HCT116 (cell line): ENCODE measurements around the gene MINDY1. TPM values are rescaled to one million over a fixed set of nuclear protein-coding genes. Genes with fewer than 3 reads are reported as not detected.

Experiments
- ATAC-seq: fragments of 200-7000 bp; cut with Tn5 transposase; 2 replicates; pipeline ENCODE4 v1.9.1; 2020; ENCODE audit warnings: mild to moderate bottlenecking, moderate library complexity
- BruUV-seq: library from RNA; stranded (reverse); fragments of 400-500 nt; replicated peaks from 2 replicates; lab custom pipeline; 2021; lab: Mats Ljungman, UMichigan
- CTCF ChIA-PET: fragments of 300-600 bp; sonication (Branson Sonifier 250); formaldehyde crosslinking; loops from one replicate; lab custom pipeline; 2021; ENCODE audit warnings: antibody characterized with exemption; lab: Charles Lee
- POLR2A ChIA-PET: fragments of 300-600, 350-600 bp; sonication (Branson Sonifier 250); formaldehyde crosslinking; loops from one replicate; lab custom pipeline; 2021; ENCODE audit warnings: antibody characterized with exemption; lab: Charles Lee
- RAD21 ChIA-PET, 2 experiments: fragments of 300-600 bp; sonication (Branson Sonifier 250); formaldehyde crosslinking; loops; one replicate each; lab custom pipeline; 2023; ENCODE audit warnings: low total read pairs in 2 of 2; ENCODE audit not compliant: uncharacterized antibody in 2 of 2, unreplicated experiment in 2 of 2, low non-redundant PET in 1 of 2; lab: Charles Lee
- DNase-seq: peaks from one replicate; pipeline ENCODE4 v3.0.0-alpha.2; 2010; ENCODE audit warnings: low read depth, low spot score
- H2AFZ ChIP-seq: fragments of 200-600 bp; shearing (Covaris generic), sonication (generic); 2 replicates; pipeline ENCODE4 v1.6.1; 2017; ENCODE audit warnings: low read depth, mixed run types, mixed read lengths, antibody characterized with exemption, low read length; ENCODE audit not compliant: poor library complexity, severe bottlenecking
- H3K27ac ChIP-seq: 2 replicates; pipeline ENCODE4 v1.5.1; 2012; ENCODE audit warnings: low read depth, low read length
- H3K27me3 ChIP-seq: fragments of 200-600 bp; sonication (generic); 2 replicates; pipeline ENCODE4 v1.6.1; 2016; ENCODE audit warnings: mixed run types, low read length, mixed read lengths; ENCODE audit not compliant: insufficient read depth
- H3K36me3 ChIP-seq, 2 experiments: fragments of 200-500 bp in 1 of 2; fragments of 200-600 bp in 1 of 2; sonication (Bioruptor generic) in 1 of 2; sonication (generic) in 1 of 2; 2 replicates each; pipeline versions ENCODE4 v1.5.1 to v1.6.1; 2014 to 2016; ENCODE audit warnings: low read length in 2 of 2, inconsistent platforms in 1 of 2, mixed read lengths in 1 of 2, mixed run types in 1 of 2; ENCODE audit not compliant: insufficient read depth in 2 of 2, control insufficient read depth in 1 of 2
- H3K4me1 ChIP-seq, 2 experiments: fragments of 200-600 bp in 1 of 2; sonication (generic) in 1 of 2; 2 replicates each; pipeline versions ENCODE4 v1.5.1 to v1.6.1; 2012 to 2017; ENCODE audit warnings: low read length in 2 of 2, inconsistent platforms in 1 of 2, mild to moderate bottlenecking in 1 of 2, mixed read lengths in 1 of 2, mixed run types in 1 of 2, moderate library complexity in 1 of 2; ENCODE audit not compliant: insufficient read depth in 2 of 2, control insufficient read depth in 1 of 2
- H3K4me2 ChIP-seq: fragments of 200-600 bp; sonication (generic); 2 replicates; pipeline ENCODE4 v1.6.1; 2017; ENCODE audit warnings: mixed run types, low read length, mixed read lengths
- H3K4me3 ChIP-seq, 2 experiments: fragments of 200-600 bp in 1 of 2; sonication (generic) in 1 of 2; replicated peaks in 1 of 2; 2 replicates each; pipeline ENCODE4 v1.5.1; 2011 to 2016; ENCODE audit warnings: low read length in 2 of 2, control low read depth in 1 of 2, low read depth in 1 of 2, mild to moderate bottlenecking in 1 of 2, mixed read lengths in 1 of 2, mixed run types in 1 of 2
- H3K79me2 ChIP-seq: fragments of 200-600 bp; sonication (generic); 2 replicates; pipeline ENCODE4 v1.6.1; 2017; ENCODE audit warnings: mild to moderate bottlenecking, mixed run types, low read length, moderate library complexity, mixed read lengths; ENCODE audit not compliant: insufficient read depth
- H3K9ac ChIP-seq: fragments of 200-600 bp; sonication (generic); 2 replicates; pipeline ENCODE4 v1.6.1; 2016; ENCODE audit warnings: low read length, mixed read lengths
- H3K9me2 ChIP-seq: fragments of 200-600 bp; sonication (generic), shearing (Covaris generic); 2 replicates; pipeline ENCODE4 v1.6.1; 2017; ENCODE audit warnings: mixed run types, mild to moderate bottlenecking, moderate library complexity; ENCODE audit not compliant: insufficient read depth
- H3K9me3 ChIP-seq, 2 experiments: fragments of 200-500 bp in 1 of 2; fragments of 200-600 bp in 1 of 2; sonication (Bioruptor generic) in 1 of 2; sonication (generic) in 1 of 2; 2 replicates each; pipeline ENCODE4 v1.6.1; 2014 to 2017; ENCODE audit warnings: low read length in 2 of 2, mixed read lengths in 2 of 2, inconsistent platforms in 1 of 2, low read depth in 1 of 2, mild to moderate bottlenecking in 1 of 2, mixed run types in 1 of 2, moderate library complexity in 1 of 2; ENCODE audit not compliant: control insufficient read depth in 1 of 2, insufficient read depth in 1 of 2
- H4K20me1 ChIP-seq: fragments of 200-600 bp; sonication (generic), shearing (Covaris generic); 2 replicates; pipeline ENCODE4 v1.6.1; 2017; ENCODE audit warnings: mixed run types, mild to moderate bottlenecking, moderate library complexity; ENCODE audit not compliant: insufficient read depth
- CBX3 ChIP-seq: IDR thresholded peaks from 2 replicates; pipeline ENCODE4 v1.6.1; 2012; ENCODE audit warnings: low read depth
- CEBPB ChIP-seq: IDR thresholded peaks from 2 replicates; pipeline ENCODE4 v1.6.1; 2012; ENCODE audit warnings: low read depth
- EGR1 ChIP-seq: IDR thresholded peaks from 2 replicates; pipeline ENCODE4 v1.6.1; 2012; ENCODE audit warnings: low read depth
- EZH2phosphoT487 ChIP-seq: fragments of 200-600 bp; IDR thresholded peaks from 2 replicates; pipeline ENCODE4 v1.6.1; 2018; ENCODE audit warnings: antibody characterized with exemption, borderline replicate concordance
- JUND ChIP-seq: IDR thresholded peaks from 2 replicates; pipeline ENCODE4 v1.6.1; 2012
- SIN3A ChIP-seq: IDR thresholded peaks from 2 replicates; pipeline ENCODE4 v1.6.1; 2012; ENCODE audit warnings: low read depth
- SP1 ChIP-seq: IDR thresholded peaks from 2 replicates; pipeline ENCODE4 v1.6.1; 2012; ENCODE audit warnings: low read depth
- SRF ChIP-seq: IDR thresholded peaks from 2 replicates; pipeline ENCODE4 v1.6.1; 2012; ENCODE audit warnings: low read depth
- TCF7L2 ChIP-seq: IDR thresholded peaks from 2 replicates; pipeline ENCODE4 v1.7.0; 2011; ENCODE audit warnings: borderline replicate concordance, inconsistent platforms; ENCODE audit not compliant: insufficient read depth, insufficient read length; ENCODE audit errors: extremely low read depth
- ZNF274 ChIP-seq: fragments of 200-500 bp; sonication (Bioruptor generic); IDR thresholded peaks from 2 replicates; pipeline ENCODE4 v1.6.1; 2014; ENCODE audit warnings: mild to moderate bottlenecking, low read depth, low read length, inconsistent platforms
- intact Hi-C: fragments of 100-400 bp; cut with micrococcal nuclease; formaldehyde crosslinking; loops from 2 replicates; pipeline ENCODE4 v1.10.0; 2022
- total RNA-seq: library from RNA; stranded (reverse); gene quantifications from one replicate; pipeline ENCODE4 v1.2.1, GENCODE V29; 2021; ENCODE audit not compliant: unreplicated experiment
- TF ChIP-seq, protein P1 (sequence below): IDR thresholded peaks from 2 replicates; pipeline ENCODE4 v1.6.1; 2012
- TF ChIP-seq, protein P2 (sequence below): IDR thresholded peaks from 2 replicates; pipeline ENCODE4 v1.6.1; 2012; ENCODE audit warnings: low read depth
- TF ChIP-seq, protein P3 (sequence below), 3 experiments: fragments of 200-600 bp in 1 of 3; sonication (generic) in 1 of 3; IDR thresholded peaks in 2 of 3; conservative IDR thresholded peaks in 1 of 3; 2 replicates each; pipeline ENCODE4 v1.5.1; 2012 to 2017; ENCODE audit warnings: low read depth in 2 of 3, low read length in 2 of 3, antibody characterized with exemption in 1 of 3, borderline replicate concordance in 1 of 3, control low read depth in 1 of 3, mild to moderate bottlenecking in 1 of 3, mixed read lengths in 1 of 3, mixed run types in 1 of 3, moderate library complexity in 1 of 3; ENCODE audit not compliant: insufficient read depth in 1 of 3
- TF ChIP-seq, protein P4 (sequence below): IDR thresholded peaks from 2 replicates; pipeline ENCODE4 v1.6.1; 2012

Gene MINDY1
- total RNA-seq, 1 experiment from 2014 or later: 1.2 TPM

DNA sequence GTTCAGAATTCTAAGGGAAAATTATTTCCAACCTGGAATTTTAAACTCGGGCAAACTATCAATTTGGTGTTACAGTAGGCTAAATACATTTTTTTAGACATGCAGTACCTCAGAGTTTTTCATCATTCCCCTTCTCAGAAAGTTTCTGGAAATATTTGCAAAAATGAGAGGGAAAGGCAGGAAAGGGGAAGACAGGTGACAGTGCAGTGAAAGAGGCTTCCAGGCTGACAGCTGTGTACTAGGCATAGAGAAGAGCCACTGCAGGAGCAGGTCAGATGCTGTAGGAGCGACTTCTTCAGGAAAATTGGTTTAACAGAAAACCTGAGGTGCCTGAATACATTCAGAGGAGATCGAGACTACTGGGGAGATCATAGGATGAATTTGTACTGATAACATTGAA, 52.0 kb downstream of the MINDY1 start:
- H3K27ac ChIP-seq: no peak overlapping the region
- H3K4me1 ChIP-seq: no peaks in the 10 kb centered on the region
- ChIA-PET RAD21 (no interaction called here), CTCF (no interaction called here), POLR2A (no interaction called here)
- ATAC-seq (no peak), DNase-seq (no peak)
- intact Hi-C loops: no loop called here
- H3K4me2 ChIP-seq: no peak overlapping the region
- H2AFZ ChIP-seq: no peak overlapping the region
- BruUV-seq: no TSS peak
- no peaks in the 10 kb centered on the region for H3K79me2 ChIP-seq
- TF ChIP-seq, protein P1, sequence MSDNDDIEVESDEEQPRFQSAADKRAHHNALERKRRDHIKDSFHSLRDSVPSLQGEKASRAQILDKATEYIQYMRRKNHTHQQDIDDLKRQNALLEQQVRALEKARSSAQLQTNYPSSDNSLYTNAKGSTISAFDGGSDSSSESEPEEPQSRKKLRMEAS: no peak
- TF ChIP-seq, protein P2, sequence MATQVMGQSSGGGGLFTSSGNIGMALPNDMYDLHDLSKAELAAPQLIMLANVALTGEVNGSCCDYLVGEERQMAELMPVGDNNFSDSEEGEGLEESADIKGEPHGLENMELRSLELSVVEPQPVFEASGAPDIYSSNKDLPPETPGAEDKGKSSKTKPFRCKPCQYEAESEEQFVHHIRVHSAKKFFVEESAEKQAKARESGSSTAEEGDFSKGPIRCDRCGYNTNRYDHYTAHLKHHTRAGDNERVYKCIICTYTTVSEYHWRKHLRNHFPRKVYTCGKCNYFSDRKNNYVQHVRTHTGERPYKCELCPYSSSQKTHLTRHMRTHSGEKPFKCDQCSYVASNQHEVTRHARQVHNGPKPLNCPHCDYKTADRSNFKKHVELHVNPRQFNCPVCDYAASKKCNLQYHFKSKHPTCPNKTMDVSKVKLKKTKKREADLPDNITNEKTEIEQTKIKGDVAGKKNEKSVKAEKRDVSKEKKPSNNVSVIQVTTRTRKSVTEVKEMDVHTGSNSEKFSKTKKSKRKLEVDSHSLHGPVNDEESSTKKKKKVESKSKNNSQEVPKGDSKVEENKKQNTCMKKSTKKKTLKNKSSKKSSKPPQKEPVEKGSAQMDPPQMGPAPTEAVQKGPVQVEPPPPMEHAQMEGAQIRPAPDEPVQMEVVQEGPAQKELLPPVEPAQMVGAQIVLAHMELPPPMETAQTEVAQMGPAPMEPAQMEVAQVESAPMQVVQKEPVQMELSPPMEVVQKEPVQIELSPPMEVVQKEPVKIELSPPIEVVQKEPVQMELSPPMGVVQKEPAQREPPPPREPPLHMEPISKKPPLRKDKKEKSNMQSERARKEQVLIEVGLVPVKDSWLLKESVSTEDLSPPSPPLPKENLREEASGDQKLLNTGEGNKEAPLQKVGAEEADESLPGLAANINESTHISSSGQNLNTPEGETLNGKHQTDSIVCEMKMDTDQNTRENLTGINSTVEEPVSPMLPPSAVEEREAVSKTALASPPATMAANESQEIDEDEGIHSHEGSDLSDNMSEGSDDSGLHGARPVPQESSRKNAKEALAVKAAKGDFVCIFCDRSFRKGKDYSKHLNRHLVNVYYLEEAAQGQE: no peak
- TF ChIP-seq EZH2phosphoT487: no peak
- TF ChIP-seq, protein P3, sequence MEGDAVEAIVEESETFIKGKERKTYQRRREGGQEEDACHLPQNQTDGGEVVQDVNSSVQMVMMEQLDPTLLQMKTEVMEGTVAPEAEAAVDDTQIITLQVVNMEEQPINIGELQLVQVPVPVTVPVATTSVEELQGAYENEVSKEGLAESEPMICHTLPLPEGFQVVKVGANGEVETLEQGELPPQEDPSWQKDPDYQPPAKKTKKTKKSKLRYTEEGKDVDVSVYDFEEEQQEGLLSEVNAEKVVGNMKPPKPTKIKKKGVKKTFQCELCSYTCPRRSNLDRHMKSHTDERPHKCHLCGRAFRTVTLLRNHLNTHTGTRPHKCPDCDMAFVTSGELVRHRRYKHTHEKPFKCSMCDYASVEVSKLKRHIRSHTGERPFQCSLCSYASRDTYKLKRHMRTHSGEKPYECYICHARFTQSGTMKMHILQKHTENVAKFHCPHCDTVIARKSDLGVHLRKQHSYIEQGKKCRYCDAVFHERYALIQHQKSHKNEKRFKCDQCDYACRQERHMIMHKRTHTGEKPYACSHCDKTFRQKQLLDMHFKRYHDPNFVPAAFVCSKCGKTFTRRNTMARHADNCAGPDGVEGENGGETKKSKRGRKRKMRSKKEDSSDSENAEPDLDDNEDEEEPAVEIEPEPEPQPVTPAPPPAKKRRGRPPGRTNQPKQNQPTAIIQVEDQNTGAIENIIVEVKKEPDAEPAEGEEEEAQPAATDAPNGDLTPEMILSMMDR (IDR thresholded peaks at IDR 0.05 in 2 of 3, conservative IDR thresholded peaks at IDR 0.05 in 1 of 3; ENCODE audit: borderline replicate concordance in 1 of 3, insufficient read depth in 1 of 3, low read depth in 2 of 3, low read length in 2 of 3): no peak
- TF ChIP-seq, protein P4, sequence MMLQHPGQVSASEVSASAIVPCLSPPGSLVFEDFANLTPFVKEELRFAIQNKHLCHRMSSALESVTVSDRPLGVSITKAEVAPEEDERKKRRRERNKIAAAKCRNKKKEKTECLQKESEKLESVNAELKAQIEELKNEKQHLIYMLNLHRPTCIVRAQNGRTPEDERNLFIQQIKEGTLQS: no peak
- TF ChIP-seq TCF7L2: no peak
- no peak for TF ChIP-seq SIN3A
- TF ChIP-seq ZNF274: no peak
- no peak for TF ChIP-seq SRF
- TF ChIP-seq CEBPB: no peak
- no peak for TF ChIP-seq SP1
- no peak for TF ChIP-seq EGR1
- TF ChIP-seq JUND: no peak
- TF ChIP-seq CBX3: no peak
- no peaks in the 10 kb centered on the region for H3K9me3 ChIP-seq
- no peaks in the 10 kb centered on the region for H3K9me2 ChIP-seq
- H4K20me1 ChIP-seq: no peaks in the 10 kb centered on the region
- no peak overlapping the region for H3K9ac ChIP-seq
- no peak overlapping the region for H3K4me3 ChIP-seq
- H3K36me3 ChIP-seq: peaks cover 43 to 47% of the 10 kb centered on the region in 2 experiments
- no peaks in the 10 kb centered on the region for H3K27me3 ChIP-seq

Other genes starting within 250 kb of the MINDY1 start
- gene CTSS, start 241.1 kb downstream of the MINDY1 start, total RNA-seq: 0.57 TPM
- 3.5 TPM for gene CTSK, start 198.6 kb downstream of the MINDY1 start, total RNA-seq
- gene ARNT, start 130.3 kb downstream of the MINDY1 start, total RNA-seq: 27.2 TPM
- not detected for gene CTXND2, start 119.8 kb downstream of the MINDY1 start, total RNA-seq
- 54.3 TPM for gene SETDB1, start 80.5 kb downstream of the MINDY1 start, total RNA-seq
- gene CERS2, start 32.1 kb downstream of the MINDY1 start, total RNA-seq: 218 TPM
- gene ANXA9, start 24.6 kb downstream of the MINDY1 start, total RNA-seq: 2.7 TPM
- 20.2 TPM for gene PRUNE1, start 1.5 kb upstream of the MINDY1 start, total RNA-seq
- gene BNIPL, start 29.7 kb upstream of the MINDY1 start, total RNA-seq: 0.86 TPM
- not detected for gene C1orf56, start 40.8 kb upstream of the MINDY1 start, total RNA-seq
- gene CDC42SE1, start 52.7 kb upstream of the MINDY1 start, total RNA-seq: 50.5 TPM
- 0.17 TPM for gene MLLT11, start 53.5 kb upstream of the MINDY1 start, total RNA-seq
- gene GABPB2, start 63.9 kb upstream of the MINDY1 start, total RNA-seq: 7.7 TPM
- 8.2 TPM for gene SEMA6C, start 139.7 kb upstream of the MINDY1 start, total RNA-seq
- not detected for gene TNFAIP8L2, start 149.7 kb upstream of the MINDY1 start, total RNA-seq
- 5.0 TPM for gene LYSMD1, start 159.0 kb upstream of the MINDY1 start, total RNA-seq
- gene SCNM1, start 159.2 kb upstream of the MINDY1 start, total RNA-seq: 34.1 TPM
- 1.8 TPM for gene TMOD4, start 169.1 kb upstream of the MINDY1 start, total RNA-seq
- 68.9 TPM for gene VPS72, start 183.3 kb upstream of the MINDY1 start, total RNA-seq
- 75.4 TPM for gene PIP5K1A, start 191.7 kb upstream of the MINDY1 start, total RNA-seq
- 225 TPM for gene PSMD4, start 247.8 kb upstream of the MINDY1 start, total RNA-seq